HCT116 (cell line): ENCODE measurements around the gene RP9. TPM values are rescaled to one million over a fixed set of nuclear protein-coding genes. Genes with fewer than 3 reads are reported as not detected.

Experiments used
- ATAC-seq: fragments of 200-7000 bp; cut with Tn5 transposase; 2 replicates; pipeline ENCODE4 v1.9.1; 2020; ENCODE audit warnings: mild to moderate bottlenecking, moderate library complexity
- BruUV-seq: library from RNA; stranded (reverse); fragments of 400-500 nt; replicated peaks from 2 replicates; lab custom pipeline; 2021; lab: Mats Ljungman, UMichigan
- CTCF ChIA-PET: fragments of 300-600 bp; sonication (Branson Sonifier 250); formaldehyde crosslinking; loops from one replicate; lab custom pipeline; 2021; ENCODE audit warnings: antibody characterized with exemption; lab: Charles Lee
- POLR2A ChIA-PET: fragments of 300-600, 350-600 bp; sonication (Branson Sonifier 250); formaldehyde crosslinking; loops from one replicate; lab custom pipeline; 2021; ENCODE audit warnings: antibody characterized with exemption; lab: Charles Lee
- RAD21 ChIA-PET, 2 experiments: fragments of 300-600 bp; sonication (Branson Sonifier 250); formaldehyde crosslinking; loops; one replicate each; lab custom pipeline; 2023; ENCODE audit warnings: low total read pairs in 2 of 2; ENCODE audit not compliant: uncharacterized antibody in 2 of 2, unreplicated experiment in 2 of 2, low non-redundant PET in 1 of 2; lab: Charles Lee
- DNase-seq: peaks from one replicate; pipeline ENCODE4 v3.0.0-alpha.2; 2010; ENCODE audit warnings: low read depth, low spot score
- H2AFZ ChIP-seq: fragments of 200-600 bp; shearing (Covaris generic), sonication (generic); 2 replicates; pipeline ENCODE4 v1.6.1; 2017; ENCODE audit warnings: low read depth, mixed run types, mixed read lengths, antibody characterized with exemption, low read length; ENCODE audit not compliant: poor library complexity, severe bottlenecking
- H3K27ac ChIP-seq: 2 replicates; pipeline ENCODE4 v1.5.1; 2012; ENCODE audit warnings: low read depth, low read length
- H3K27me3 ChIP-seq: fragments of 200-600 bp; sonication (generic); 2 replicates; pipeline ENCODE4 v1.6.1; 2016; ENCODE audit warnings: mixed run types, low read length, mixed read lengths; ENCODE audit not compliant: insufficient read depth
- H3K36me3 ChIP-seq, 2 experiments: fragments of 200-500 bp in 1 of 2; fragments of 200-600 bp in 1 of 2; sonication (Bioruptor generic) in 1 of 2; sonication (generic) in 1 of 2; 2 replicates each; pipeline versions ENCODE4 v1.5.1 to v1.6.1; 2014 to 2016; ENCODE audit warnings: low read length in 2 of 2, inconsistent platforms in 1 of 2, mixed read lengths in 1 of 2, mixed run types in 1 of 2; ENCODE audit not compliant: insufficient read depth in 2 of 2, control insufficient read depth in 1 of 2
- H3K4me1 ChIP-seq, 2 experiments: fragments of 200-600 bp in 1 of 2; sonication (generic) in 1 of 2; 2 replicates each; pipeline versions ENCODE4 v1.5.1 to v1.6.1; 2012 to 2017; ENCODE audit warnings: low read length in 2 of 2, inconsistent platforms in 1 of 2, mild to moderate bottlenecking in 1 of 2, mixed read lengths in 1 of 2, mixed run types in 1 of 2, moderate library complexity in 1 of 2; ENCODE audit not compliant: insufficient read depth in 2 of 2, control insufficient read depth in 1 of 2
- H3K4me2 ChIP-seq: fragments of 200-600 bp; sonication (generic); 2 replicates; pipeline ENCODE4 v1.6.1; 2017; ENCODE audit warnings: mixed run types, low read length, mixed read lengths
- H3K4me3 ChIP-seq, 2 experiments: fragments of 200-600 bp in 1 of 2; sonication (generic) in 1 of 2; replicated peaks in 1 of 2; 2 replicates each; pipeline ENCODE4 v1.5.1; 2011 to 2016; ENCODE audit warnings: low read length in 2 of 2, control low read depth in 1 of 2, low read depth in 1 of 2, mild to moderate bottlenecking in 1 of 2, mixed read lengths in 1 of 2, mixed run types in 1 of 2
- H3K79me2 ChIP-seq: fragments of 200-600 bp; sonication (generic); 2 replicates; pipeline ENCODE4 v1.6.1; 2017; ENCODE audit warnings: mild to moderate bottlenecking, mixed run types, low read length, moderate library complexity, mixed read lengths; ENCODE audit not compliant: insufficient read depth
- H3K9ac ChIP-seq: fragments of 200-600 bp; sonication (generic); 2 replicates; pipeline ENCODE4 v1.6.1; 2016; ENCODE audit warnings: low read length, mixed read lengths
- H3K9me2 ChIP-seq: fragments of 200-600 bp; sonication (generic), shearing (Covaris generic); 2 replicates; pipeline ENCODE4 v1.6.1; 2017; ENCODE audit warnings: mixed run types, mild to moderate bottlenecking, moderate library complexity; ENCODE audit not compliant: insufficient read depth
- H3K9me3 ChIP-seq, 2 experiments: fragments of 200-500 bp in 1 of 2; fragments of 200-600 bp in 1 of 2; sonication (Bioruptor generic) in 1 of 2; sonication (generic) in 1 of 2; 2 replicates each; pipeline ENCODE4 v1.6.1; 2014 to 2017; ENCODE audit warnings: low read length in 2 of 2, mixed read lengths in 2 of 2, inconsistent platforms in 1 of 2, low read depth in 1 of 2, mild to moderate bottlenecking in 1 of 2, mixed run types in 1 of 2, moderate library complexity in 1 of 2; ENCODE audit not compliant: control insufficient read depth in 1 of 2, insufficient read depth in 1 of 2
- H4K20me1 ChIP-seq: fragments of 200-600 bp; sonication (generic), shearing (Covaris generic); 2 replicates; pipeline ENCODE4 v1.6.1; 2017; ENCODE audit warnings: mixed run types, mild to moderate bottlenecking, moderate library complexity; ENCODE audit not compliant: insufficient read depth
- CBX3 ChIP-seq: IDR thresholded peaks from 2 replicates; pipeline ENCODE4 v1.6.1; 2012; ENCODE audit warnings: low read depth
- CEBPB ChIP-seq: IDR thresholded peaks from 2 replicates; pipeline ENCODE4 v1.6.1; 2012; ENCODE audit warnings: low read depth
- EGR1 ChIP-seq: IDR thresholded peaks from 2 replicates; pipeline ENCODE4 v1.6.1; 2012; ENCODE audit warnings: low read depth
- ELF1 ChIP-seq: IDR thresholded peaks from 2 replicates; pipeline ENCODE4 v1.6.1; 2012; ENCODE audit warnings: low read depth, borderline replicate concordance
- EZH2 ChIP-seq: fragments of 200-600 bp; sonication (generic); IDR thresholded peaks from 2 replicates; pipeline ENCODE4 v1.6.1; 2017; ENCODE audit warnings: antibody characterized with exemption, mixed run types
- EZH2phosphoT487 ChIP-seq: fragments of 200-600 bp; IDR thresholded peaks from 2 replicates; pipeline ENCODE4 v1.6.1; 2018; ENCODE audit warnings: antibody characterized with exemption, borderline replicate concordance
- FOSL1 ChIP-seq: IDR thresholded peaks from 2 replicates; pipeline ENCODE4 v1.6.1; 2012; ENCODE audit warnings: low read depth
- JUND ChIP-seq: IDR thresholded peaks from 2 replicates; pipeline ENCODE4 v1.6.1; 2012
- POLR2A ChIP-seq: IDR thresholded peaks from 2 replicates; pipeline ENCODE4 v1.7.0; 2011; ENCODE audit warnings: borderline replicate concordance; ENCODE audit not compliant: insufficient read depth, insufficient read length; ENCODE audit errors: extremely low read depth
- POLR2AphosphoS5 ChIP-seq: IDR thresholded peaks from 2 replicates; pipeline ENCODE4 v1.6.1; 2011; ENCODE audit warnings: mild to moderate bottlenecking, low read depth, low read length, moderate library complexity
- RAD21 ChIP-seq: IDR thresholded peaks from 2 replicates; pipeline ENCODE4 v1.6.1; 2012; ENCODE audit warnings: low read depth, mild to moderate bottlenecking
- SIN3A ChIP-seq: IDR thresholded peaks from 2 replicates; pipeline ENCODE4 v1.6.1; 2012; ENCODE audit warnings: low read depth
- TCF7L2 ChIP-seq: IDR thresholded peaks from 2 replicates; pipeline ENCODE4 v1.7.0; 2011; ENCODE audit warnings: borderline replicate concordance, inconsistent platforms; ENCODE audit not compliant: insufficient read depth, insufficient read length; ENCODE audit errors: extremely low read depth
- YY1 ChIP-seq: IDR thresholded peaks from 2 replicates; pipeline ENCODE4 v1.6.1; 2011; ENCODE audit warnings: low read length, low read depth, moderate library complexity, mild to moderate bottlenecking; ENCODE audit not compliant: insufficient replicate concordance; ENCODE audit errors: extremely low read depth
- ZFX ChIP-seq: fragments of 450-650 bp; IDR thresholded peaks from 2 replicates; pipeline ENCODE4 v1.6.1; 2017
- ZNF274 ChIP-seq: fragments of 200-500 bp; sonication (Bioruptor generic); IDR thresholded peaks from 2 replicates; pipeline ENCODE4 v1.6.1; 2014; ENCODE audit warnings: mild to moderate bottlenecking, low read depth, low read length, inconsistent platforms
- intact Hi-C: fragments of 100-400 bp; cut with micrococcal nuclease; formaldehyde crosslinking; loops from 2 replicates; pipeline ENCODE4 v1.10.0; 2022
- total RNA-seq: library from RNA; stranded (reverse); gene quantifications from one replicate; pipeline ENCODE4 v1.2.1, GENCODE V29; 2021; ENCODE audit not compliant: unreplicated experiment
- TF ChIP-seq, protein P1 (sequence below): IDR thresholded peaks from 2 replicates; pipeline ENCODE4 v1.6.1; 2012
- TF ChIP-seq, protein P2 (sequence below): IDR thresholded peaks from 2 replicates; pipeline ENCODE4 v1.6.1; 2011; ENCODE audit warnings: mild to moderate bottlenecking, low read length, moderate library complexity; ENCODE audit not compliant: insufficient replicate concordance; ENCODE audit errors: extremely low read depth
- TF ChIP-seq, protein P3 (sequence below): IDR thresholded peaks from 2 replicates; pipeline ENCODE4 v1.6.1; 2012

Gene RP9
- total RNA-seq, 1 experiment from 2014 or later = 14.2 TPM

DNA sequence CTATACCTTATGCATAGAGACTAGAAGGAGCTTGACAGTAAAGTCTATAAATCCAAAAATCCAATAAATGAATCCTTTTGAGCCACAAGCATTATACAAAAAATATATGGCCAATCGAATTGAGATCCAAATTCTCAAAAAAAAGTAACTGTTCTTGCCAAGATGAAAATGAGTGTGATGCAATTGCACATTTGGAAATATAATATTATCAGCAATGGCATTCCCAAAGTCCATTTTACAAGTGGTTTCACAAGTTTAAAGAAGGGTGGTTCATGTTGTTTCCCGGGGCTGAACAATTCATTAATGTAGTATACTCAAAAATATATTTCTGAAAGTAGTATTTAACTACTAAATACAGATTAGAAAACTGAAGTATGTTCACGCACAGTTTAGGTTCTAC is 7.3 kb downstream of the RP9 start:
- Histone ChIP-seq H2AFZ (no peak overlapping the region), H3K27me3 (no peaks in the 10 kb centered on the region), H4K20me1 (no peaks in the 10 kb centered on the region), H3K9ac (no peak overlapping the region), H3K36me3 (peaks cover 23 to 27% of the 10 kb centered on the region in 2 experiments; a peak in 3 of 4 replicates), H3K4me2 (no peak overlapping the region), H3K4me1 (no peaks in the 10 kb centered on the region), H3K9me2 (no peaks in the 10 kb centered on the region), H3K27ac (no peak overlapping the region), H3K4me3 (no peak overlapping the region), H3K79me2 (peaks cover 60% of the 10 kb centered on the region), H3K9me3 (no peaks in the 10 kb centered on the region)
- POLR2A ChIA-PET = no interaction called here
- no peak for TF ChIP-seq SIN3A
- TF ChIP-seq, protein P1, sequence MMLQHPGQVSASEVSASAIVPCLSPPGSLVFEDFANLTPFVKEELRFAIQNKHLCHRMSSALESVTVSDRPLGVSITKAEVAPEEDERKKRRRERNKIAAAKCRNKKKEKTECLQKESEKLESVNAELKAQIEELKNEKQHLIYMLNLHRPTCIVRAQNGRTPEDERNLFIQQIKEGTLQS = no peak
- TF ChIP-seq ELF1 = no peak
- TF ChIP-seq EGR1 = no peak
- TF ChIP-seq RAD21 = no peak
- no peak for TF ChIP-seq JUND
- no peak for TF ChIP-seq CBX3
- BruUV-seq = no TSS peak
- no peak for DNase-seq
- RAD21 ChIA-PET = no interaction called here
- CTCF ChIA-PET = no interaction called here
- intact Hi-C loops = loop anchor here (10.0 kb wide), 1 partner anchor 597 kb away; no protein-coding TSS in a partner anchor
- ATAC-seq = no peak

DNA sequence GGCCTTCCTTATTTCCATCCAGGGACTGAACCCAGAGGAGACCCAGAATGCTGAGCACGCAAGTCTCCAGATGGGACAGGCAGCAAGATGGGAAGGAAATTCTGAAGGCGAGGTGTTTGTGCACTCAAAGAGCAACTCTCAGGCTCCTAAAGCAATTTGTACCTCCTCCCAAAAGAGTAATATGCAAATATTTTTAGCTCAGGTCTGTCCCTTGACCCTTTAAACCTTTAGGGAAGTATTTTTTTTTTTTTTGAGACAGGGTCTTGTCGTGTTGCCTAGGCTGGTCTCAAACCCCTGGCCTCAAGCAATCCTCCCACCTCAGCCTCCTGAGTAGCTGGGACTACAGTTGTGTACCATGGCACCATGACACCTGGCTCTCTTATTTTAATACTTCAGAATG is 8.4 kb downstream of the RP9 start:
- POLR2A ChIA-PET = no interaction called here
- peaks cover 34 to 38% of the 10 kb centered on the region in 2 experiments; a peak in 3 of 4 replicates for H3K36me3 ChIP-seq
- TF ChIP-seq, protein P2, sequence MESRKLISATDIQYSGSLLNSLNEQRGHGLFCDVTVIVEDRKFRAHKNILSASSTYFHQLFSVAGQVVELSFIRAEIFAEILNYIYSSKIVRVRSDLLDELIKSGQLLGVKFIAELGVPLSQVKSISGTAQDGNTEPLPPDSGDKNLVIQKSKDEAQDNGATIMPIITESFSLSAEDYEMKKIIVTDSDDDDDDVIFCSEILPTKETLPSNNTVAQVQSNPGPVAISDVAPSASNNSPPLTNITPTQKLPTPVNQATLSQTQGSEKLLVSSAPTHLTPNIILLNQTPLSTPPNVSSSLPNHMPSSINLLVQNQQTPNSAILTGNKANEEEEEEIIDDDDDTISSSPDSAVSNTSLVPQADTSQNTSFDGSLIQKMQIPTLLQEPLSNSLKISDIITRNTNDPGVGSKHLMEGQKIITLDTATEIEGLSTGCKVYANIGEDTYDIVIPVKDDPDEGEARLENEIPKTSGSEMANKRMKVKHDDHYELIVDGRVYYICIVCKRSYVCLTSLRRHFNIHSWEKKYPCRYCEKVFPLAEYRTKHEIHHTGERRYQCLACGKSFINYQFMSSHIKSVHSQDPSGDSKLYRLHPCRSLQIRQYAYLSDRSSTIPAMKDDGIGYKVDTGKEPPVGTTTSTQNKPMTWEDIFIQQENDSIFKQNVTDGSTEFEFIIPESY = no peak
- TF ChIP-seq, protein P1 = no peak
- TF ChIP-seq EZH2phosphoT487 = no peak
- no peak for TF ChIP-seq EZH2
- TF ChIP-seq FOSL1 = no peak
- no peak for TF ChIP-seq POLR2A
- no peak for TF ChIP-seq SIN3A
- TF ChIP-seq ELF1 = no peak
- TF ChIP-seq, protein P3, sequence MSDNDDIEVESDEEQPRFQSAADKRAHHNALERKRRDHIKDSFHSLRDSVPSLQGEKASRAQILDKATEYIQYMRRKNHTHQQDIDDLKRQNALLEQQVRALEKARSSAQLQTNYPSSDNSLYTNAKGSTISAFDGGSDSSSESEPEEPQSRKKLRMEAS = no peak
- TF ChIP-seq TCF7L2 = no peak
- TF ChIP-seq CBX3 = no peak
- TF ChIP-seq YY1 = no peak
- no peak for TF ChIP-seq ZFX
- TF ChIP-seq EGR1 = no peak
- no peak for TF ChIP-seq CEBPB
- TF ChIP-seq RAD21 = no peak
- no peak for TF ChIP-seq POLR2AphosphoS5
- no peak for TF ChIP-seq ZNF274
- TF ChIP-seq, all 23 proteins: peak for 0

More for the DNA sequence above, 8.4 kb downstream of the RP9 start:
- RAD21 ChIA-PET = no interaction called here
- Histone ChIP-seq H2AFZ (no peak overlapping the region), H3K9me3 (no peaks in the 10 kb centered on the region), H3K27me3 (no peaks in the 10 kb centered on the region), H3K27ac (no peak overlapping the region), H3K9me2 (no peaks in the 10 kb centered on the region), H3K4me1 (no peaks in the 10 kb centered on the region), H4K20me1 (no peaks in the 10 kb centered on the region), H3K79me2 (peaks cover 48% of the 10 kb centered on the region), H3K4me2 (no peak overlapping the region), H3K4me3 (no peak overlapping the region), H3K9ac (no peak overlapping the region)
- CTCF ChIA-PET = interaction anchor here (0.9 kb wide), 1 partner anchor 8 kb away, joined by 3 read pairs; the partner anchor contains the start of gene RP9
- ATAC-seq (no peak), DNase-seq (no peak)
- intact Hi-C loops = loop anchor here (10.0 kb wide), 1 partner anchor 596 kb away; no protein-coding TSS in a partner anchor
- no TSS peak for BruUV-seq
